Neutrophil (primary cell): ENCODE data around the gene KIF23.

ENCODE experiments used
- H3K27ac ChIP-seq: fragments of 200-600 bp; sonication (generic); 2 replicates; pipeline ENCODE4 v1.5.1; 2016; ENCODE audit warnings: mild to moderate bottlenecking, moderate library complexity
- H3K27me3 ChIP-seq: fragments of 200-600 bp; sonication (generic); 2 replicates; pipeline ENCODE4 v1.6.0; 2016; ENCODE audit warnings: mild to moderate bottlenecking
- H3K36me3 ChIP-seq: fragments of 200-600 bp; sonication (generic); 2 replicates; pipeline ENCODE4 v1.5.1; 2017
- H3K4me1 ChIP-seq, 2 experiments: fragments of 200-600 bp in 1 of 2; sonication (generic) in 1 of 2; 1 replicate in 1 of 2; 2 replicates in 1 of 2; pipeline versions ENCODE4 v1.5.1 to v1.6.1; 2013 to 2016; ENCODE audit warnings: low read depth in 1 of 2, low read length in 1 of 2, mild to moderate bottlenecking in 1 of 2, moderate library complexity in 1 of 2; ENCODE audit not compliant: control insufficient read depth in 1 of 2, insufficient read depth in 1 of 2
- H3K4me3 ChIP-seq, 2 experiments: fragments of 200-600 bp in 1 of 2; sonication (generic) in 1 of 2; 1 replicate in 1 of 2; 2 replicates in 1 of 2; pipeline ENCODE4 v1.5.1; 2013 to 2016; ENCODE audit warnings: low read depth in 1 of 2, low read length in 1 of 2, mild to moderate bottlenecking in 1 of 2, moderate library complexity in 1 of 2
- H3K9me3 ChIP-seq: fragments of 200-600 bp; sonication (generic); 2 replicates; pipeline ENCODE4 v1.5.1; 2016
- CTCF ChIP-seq: fragments of 200-600 bp; sonication (generic); IDR thresholded peaks from 2 replicates; pipeline ENCODE4 v1.5.1; 2016; ENCODE audit warnings: antibody characterized with exemption

Gene KIF23

GRCh38 chr15:69414701-69415167 lies 585 bp downstream of the KIF23 start:
- Histone ChIP-seq H3K4me3 (peak overlapping the region; percentile 86 to 97), H3K27ac (peak overlapping the region; percentile 40), H3K9me3 (no peaks in the 10 kb centered on the region), H3K36me3 (peaks cover 11% of the 10 kb centered on the region), H3K4me1 (peaks cover 12 to 20% of the 10 kb centered on the region in 2 experiments), H3K27me3 (peaks cover 19% of the 10 kb centered on the region)
- no peak for TF ChIP-seq CTCF

DNA sequence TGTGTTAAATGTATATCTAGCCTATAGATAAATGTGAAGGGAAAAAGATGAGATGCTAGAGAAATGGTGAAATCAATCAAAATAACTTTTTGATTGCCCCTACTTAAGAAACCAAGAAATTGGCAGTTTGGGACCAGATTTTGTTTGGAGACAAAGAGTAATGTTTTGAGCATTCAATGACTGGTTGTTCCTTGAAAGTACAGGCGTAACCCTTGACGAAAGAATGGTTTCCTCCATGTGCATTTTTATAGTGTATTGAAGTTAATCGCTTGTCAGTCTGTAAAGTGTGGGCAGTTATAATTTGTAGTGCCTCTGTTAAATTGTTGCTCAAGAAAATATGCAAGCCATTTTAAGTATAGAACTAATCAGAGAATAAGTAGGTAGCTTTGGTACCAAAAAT lies 1.2 kb downstream of the KIF23 start:
- Histone ChIP-seq H3K27ac (no peak overlapping the region), H3K36me3 (peaks cover 16% of the 10 kb centered on the region), H3K4me1 (peaks cover 12 to 20% of the 10 kb centered on the region in 2 experiments)

GRCh38 chr15:69417581-69417980 lies 3.4 kb downstream of the KIF23 start:
- Histone ChIP-seq H3K4me1 (peaks cover 12 to 20% of the 10 kb centered on the region in 2 experiments), H3K9me3 (no peaks in the 10 kb centered on the region), H3K4me3 (no peak overlapping the region), H3K27me3 (peaks cover 8% of the 10 kb centered on the region), H3K27ac (no peak overlapping the region), H3K36me3 (peaks cover 16% of the 10 kb centered on the region)
- no peak for TF ChIP-seq CTCF

More for the DNA sequence above, 1.2 kb downstream of the KIF23 start:
- H3K27me3 ChIP-seq = peaks cover 14% of the 10 kb centered on the region
- TF ChIP-seq CTCF = no peak
- H3K4me3 ChIP-seq = peak overlapping the region in 1 of 2 experiments; percentile 97
- no peaks in the 10 kb centered on the region for H3K9me3 ChIP-seq

- Histone ChIP-seq H3K27ac (no peak overlapping the region), H3K9me3 (no peaks in the 10 kb centered on the region), H3K4me1 (no peaks in the 10 kb centered on the region), H3K4me3 (no peak overlapping the region), H3K27me3 (no peaks in the 10 kb centered on the region), H3K36me3 (peaks cover 44% of the 10 kb centered on the region)
- TF ChIP-seq CTCF = no peak
These were observed 7.3 kb downstream of the KIF23 start for GRCh38 chr15:69421498-69421897.

GRCh38 chr15:69422336-69422895 lies 8.3 kb downstream of the KIF23 start:
- H3K27me3 ChIP-seq = no peaks in the 10 kb centered on the region
- TF ChIP-seq CTCF = no peak
- H3K36me3 ChIP-seq = peaks cover 49% of the 10 kb centered on the region
- H3K9me3 ChIP-seq = no peaks in the 10 kb centered on the region
- H3K27ac ChIP-seq = no peak overlapping the region
- H3K4me1 ChIP-seq = no peaks in the 10 kb centered on the region
- no peak overlapping the region for H3K4me3 ChIP-seq
